ENCODE results near the gene DPH3. TPM values are rescaled to one million over a fixed set of nuclear protein-coding genes. Genes with fewer than 3 reads are reported as not detected.

The DPH3 gene
- total RNA-seq, 1 donor from 2014 or later = 30.5 TPM

DNA sequence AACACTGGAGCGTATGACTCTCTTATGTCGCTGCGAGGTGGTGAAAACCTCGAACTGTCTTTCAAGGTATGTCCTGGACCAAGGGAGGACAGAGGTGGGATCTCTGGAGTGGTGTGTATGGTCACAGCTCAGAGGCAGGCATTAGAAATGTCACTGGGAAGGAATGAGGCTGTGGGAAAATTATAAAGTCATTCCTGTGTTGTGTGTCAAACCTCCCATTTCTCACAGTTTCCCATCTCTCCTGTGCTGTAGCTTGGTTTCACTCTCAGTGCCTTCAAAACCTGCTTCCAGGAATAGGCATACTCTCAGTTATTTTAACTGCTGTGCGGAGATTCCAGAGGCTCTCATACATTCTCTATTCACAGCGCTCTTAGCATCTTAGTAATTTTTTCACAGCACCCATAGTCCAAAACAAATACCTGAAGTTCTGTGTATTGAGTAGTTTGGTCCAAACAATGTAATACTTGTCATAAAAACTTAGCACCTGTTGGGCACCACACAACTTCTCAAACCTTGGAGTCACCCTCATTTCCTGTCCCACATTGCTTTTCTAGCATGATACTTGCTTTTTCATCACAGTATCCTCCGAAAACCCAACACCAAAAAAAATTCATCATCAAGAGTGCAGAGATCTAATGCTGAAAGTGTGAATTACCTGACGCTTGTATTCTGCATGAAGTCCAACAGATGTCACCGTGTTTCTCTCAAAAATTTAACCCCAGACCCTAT, 53.4 kb downstream of the DPH3 start:
- no peak for DNase-seq (ENCODE audit: low read depth)
- no peaks in the 10 kb centered on the region for H3K27me3 ChIP-seq (ENCODE audit: control insufficient read depth, insufficient read depth, low read length)
- H3K4me3 ChIP-seq (ENCODE audit: low read depth, low read length) = no peak overlapping the region
- H3K36me3 ChIP-seq (ENCODE audit: control insufficient read depth, insufficient read depth, low read length) = no peaks in the 10 kb centered on the region
- TF ChIP-seq, protein P1, sequence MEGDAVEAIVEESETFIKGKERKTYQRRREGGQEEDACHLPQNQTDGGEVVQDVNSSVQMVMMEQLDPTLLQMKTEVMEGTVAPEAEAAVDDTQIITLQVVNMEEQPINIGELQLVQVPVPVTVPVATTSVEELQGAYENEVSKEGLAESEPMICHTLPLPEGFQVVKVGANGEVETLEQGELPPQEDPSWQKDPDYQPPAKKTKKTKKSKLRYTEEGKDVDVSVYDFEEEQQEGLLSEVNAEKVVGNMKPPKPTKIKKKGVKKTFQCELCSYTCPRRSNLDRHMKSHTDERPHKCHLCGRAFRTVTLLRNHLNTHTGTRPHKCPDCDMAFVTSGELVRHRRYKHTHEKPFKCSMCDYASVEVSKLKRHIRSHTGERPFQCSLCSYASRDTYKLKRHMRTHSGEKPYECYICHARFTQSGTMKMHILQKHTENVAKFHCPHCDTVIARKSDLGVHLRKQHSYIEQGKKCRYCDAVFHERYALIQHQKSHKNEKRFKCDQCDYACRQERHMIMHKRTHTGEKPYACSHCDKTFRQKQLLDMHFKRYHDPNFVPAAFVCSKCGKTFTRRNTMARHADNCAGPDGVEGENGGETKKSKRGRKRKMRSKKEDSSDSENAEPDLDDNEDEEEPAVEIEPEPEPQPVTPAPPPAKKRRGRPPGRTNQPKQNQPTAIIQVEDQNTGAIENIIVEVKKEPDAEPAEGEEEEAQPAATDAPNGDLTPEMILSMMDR (IDR thresholded peaks at IDR 0.05; ENCODE audit: insufficient read depth, low read length, poor library complexity, severe bottlenecking) = no peak

Other genes with a start within 250 kb of the DPH3 start
- gene GALNT15, start 90.3 kb downstream of the DPH3 start, total RNA-seq = 0.17 TPM in 1 of 2 replicates, not detected in the other
- 16.6 and 18.8 TPM in 2 replicates for gene OXNAD1, start 269 bp upstream of the DPH3 start, total RNA-seq
- 50.7 and 58.3 TPM in 2 replicates for gene RFTN1, start 248.8 kb upstream of the DPH3 start, total RNA-seq

Data from kidney epithelial cell (primary cell).